Measurements from ENCODE around the gene RNF135. TPM values are rescaled to one million over a fixed set of nuclear protein-coding genes. Genes with fewer than 3 reads are reported as not detected.

The RNF135 gene
- total RNA-seq, 1 experiment from 2014 or later: 8.0 TPM

- no peaks in the 10 kb centered on the region for H3K4me1 ChIP-seq (ENCODE audit: insufficient read depth, low read length)
- no peaks in the 10 kb centered on the region for H3K27me3 ChIP-seq (ENCODE audit: insufficient read depth, low read length)
- no peaks in the 10 kb centered on the region for H3K79me2 ChIP-seq (ENCODE audit: insufficient read depth, low read length)
Observed at GRCh38 chr17:31048780-31049179, 77.9 kb downstream of the RNF135 start.

More at GRCh38 chr17:31048780-31049179, 77.9 kb downstream of the RNF135 start:
- Histone ChIP-seq H3K27ac (ENCODE audit: insufficient read length, low read depth, low read length) (no peak overlapping the region), H3K56ac (ENCODE audit: insufficient read length, low read depth, low read length) (no peak overlapping the region), H3K79me1 (ENCODE audit: insufficient read depth, low read depth, low read length, poor library complexity, severe bottlenecking) (no peaks in the 10 kb centered on the region), H3K9me3 (ENCODE audit: control insufficient read depth, low read depth, low read length) (no peaks in the 10 kb centered on the region), H2AFZ (ENCODE audit: low read length) (no peak overlapping the region), H2BK20ac (ENCODE audit: low read depth, low read length, poor library complexity, severe bottlenecking) (no peak overlapping the region), H3K4me2 (ENCODE audit: insufficient read depth, insufficient read length, low read length) (no peak overlapping the region), H3K23me2 (ENCODE audit: insufficient read length, low read depth, low read length, poor library complexity, severe bottlenecking) (no peaks in the 10 kb centered on the region), H2BK120ac (ENCODE audit: low read depth, low read length, poor library complexity, severe bottlenecking) (no peak overlapping the region), H2BK12ac (ENCODE audit: insufficient read length, low read depth, low read length) (no peak overlapping the region), H3K14ac (ENCODE audit: insufficient read depth, low read length) (no peak overlapping the region), H3K23ac (ENCODE audit: insufficient read length, low read depth, low read length) (no peak overlapping the region), H4K20me1 (ENCODE audit: control insufficient read depth, insufficient read depth, insufficient read length) (no peaks in the 10 kb centered on the region), H3K4ac (ENCODE audit: low read depth, low read length) (no peak overlapping the region), H2BK15ac (ENCODE audit: low read depth, low read length) (no peak overlapping the region), H3T11ph (ENCODE audit: low read length) (no peak overlapping the region), H2BK5ac (ENCODE audit: insufficient read length, low read length) (no peak overlapping the region), H4K5ac (ENCODE audit: insufficient read length, low read depth, low read length) (no peak overlapping the region), H3K18ac (ENCODE audit: insufficient read length, low read depth, low read length) (no peak overlapping the region), H4K91ac (ENCODE audit: insufficient read length, low read depth, low read length) (no peak overlapping the region), H2AK5ac (ENCODE audit: insufficient read length, low read length) (no peak overlapping the region), H3K9ac (ENCODE audit: extremely low read depth, insufficient read length, low read length) (no peak overlapping the region), H4K8ac (replicated peaks; ENCODE audit: insufficient read length, low read depth, low read length) (no peak overlapping the region)
- H3K27ac Mint-ChIP-seq: no peak overlapping the region
- no peaks in the 10 kb centered on the region; a peak in 1 of 7 replicates for H3K36me3 Mint-ChIP-seq (ENCODE audit: insufficient read depth in 1 of 3, low read depth in 3 of 3)
- peaks cover 1% of the 10 kb centered on the region; the same call in 1 of the 2 replicates for H3K27me3 Mint-ChIP-seq (ENCODE audit: low read depth)
- no peak for DNase-seq
- TF ChIP-seq, protein P1, sequence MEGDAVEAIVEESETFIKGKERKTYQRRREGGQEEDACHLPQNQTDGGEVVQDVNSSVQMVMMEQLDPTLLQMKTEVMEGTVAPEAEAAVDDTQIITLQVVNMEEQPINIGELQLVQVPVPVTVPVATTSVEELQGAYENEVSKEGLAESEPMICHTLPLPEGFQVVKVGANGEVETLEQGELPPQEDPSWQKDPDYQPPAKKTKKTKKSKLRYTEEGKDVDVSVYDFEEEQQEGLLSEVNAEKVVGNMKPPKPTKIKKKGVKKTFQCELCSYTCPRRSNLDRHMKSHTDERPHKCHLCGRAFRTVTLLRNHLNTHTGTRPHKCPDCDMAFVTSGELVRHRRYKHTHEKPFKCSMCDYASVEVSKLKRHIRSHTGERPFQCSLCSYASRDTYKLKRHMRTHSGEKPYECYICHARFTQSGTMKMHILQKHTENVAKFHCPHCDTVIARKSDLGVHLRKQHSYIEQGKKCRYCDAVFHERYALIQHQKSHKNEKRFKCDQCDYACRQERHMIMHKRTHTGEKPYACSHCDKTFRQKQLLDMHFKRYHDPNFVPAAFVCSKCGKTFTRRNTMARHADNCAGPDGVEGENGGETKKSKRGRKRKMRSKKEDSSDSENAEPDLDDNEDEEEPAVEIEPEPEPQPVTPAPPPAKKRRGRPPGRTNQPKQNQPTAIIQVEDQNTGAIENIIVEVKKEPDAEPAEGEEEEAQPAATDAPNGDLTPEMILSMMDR (conservative IDR thresholded peaks at IDR 0.05): no peak
- H3K4me3 Mint-ChIP-seq: no peak overlapping the region
- no peaks in the 10 kb centered on the region for H3K4me1 Mint-ChIP-seq
- peaks cover 9 to 14% of the 10 kb centered on the region in 2 experiments; a peak in 3 of 5 replicates for H3K9me3 Mint-ChIP-seq

Other genes starting within 250 kb of the RNF135 start
- gene CRLF3, start 146.3 kb upstream of the RNF135 start, total RNA-seq (2021): 18.1 TPM in 2 replicates
- gene ATAD5, start 139.1 kb upstream of the RNF135 start, total RNA-seq (2021): 24.6 and 27.0 TPM in 2 replicates
- gene TEFM, start 64.8 kb upstream of the RNF135 start, total RNA-seq (2021): 11.7 and 15.7 TPM in 2 replicates
- gene ADAP2, start 49.1 kb upstream of the RNF135 start, total RNA-seq (2021): 1.2 and 1.6 TPM in 2 replicates
- gene NF1, start 123.9 kb downstream of the RNF135 start, total RNA-seq (2021): 37.9 and 38.1 TPM in 2 replicates